GM12878 (cell line): ENCODE results near the gene FOXL1.

Source experiments
- EZH2 ChIP-seq: IDR thresholded peaks from 2 replicates; pipeline ENCODE4 v1.6.1; 2012; ENCODE audit warnings: low read depth, mild to moderate bottlenecking, control low read depth, inconsistent platforms, low read length, borderline replicate concordance; ENCODE audit not compliant: control insufficient read depth
- POLR2A ChIP-seq: IDR thresholded peaks from 2 replicates; pipeline ENCODE4 v1.6.1; 2011; ENCODE audit warnings: low read depth, mild to moderate bottlenecking, low read length
- RAD21 ChIP-seq: IDR thresholded peaks from 2 replicates; pipeline ENCODE4 v1.6.1; 2011; ENCODE audit warnings: mild to moderate bottlenecking, low read depth, low read length, moderate library complexity; ENCODE audit not compliant: insufficient read depth
- STAT1 ChIP-seq: fragments of 450-650 bp; conservative IDR thresholded peaks from 2 replicates; pipeline ENCODE4 v1.6.1; 2014; ENCODE audit warnings: antibody characterized with exemption, mild to moderate bottlenecking
- SUZ12 ChIP-seq: fragments of 200-600 bp; sonication (generic); IDR thresholded peaks from one replicate; pipeline ENCODE4 v1.6.1; 2018; ENCODE audit warnings: antibody characterized with exemption, mild to moderate bottlenecking; ENCODE audit not compliant: unreplicated experiment
- TF ChIP-seq, protein P1 (sequence below): IDR thresholded peaks from 2 replicates; pipeline ENCODE4 v1.6.1; 2012; ENCODE audit warnings: low read depth, low read length, improper control_type of control experiment
- TF ChIP-seq, protein P2 (sequence below): IDR thresholded peaks from 2 replicates; pipeline ENCODE4 v1.6.1; 2011; ENCODE audit warnings: low read depth, low read length, improper control_type of control experiment, borderline replicate concordance
- TF ChIP-seq, protein P3 (sequence below): fragments of 450-650 bp; formaldehyde crosslinking; IDR thresholded peaks from 2 replicates; pipeline ENCODE4 v1.4.0; 2022; ENCODE audit warnings: mild to moderate bottlenecking, moderate library complexity

DNA sequence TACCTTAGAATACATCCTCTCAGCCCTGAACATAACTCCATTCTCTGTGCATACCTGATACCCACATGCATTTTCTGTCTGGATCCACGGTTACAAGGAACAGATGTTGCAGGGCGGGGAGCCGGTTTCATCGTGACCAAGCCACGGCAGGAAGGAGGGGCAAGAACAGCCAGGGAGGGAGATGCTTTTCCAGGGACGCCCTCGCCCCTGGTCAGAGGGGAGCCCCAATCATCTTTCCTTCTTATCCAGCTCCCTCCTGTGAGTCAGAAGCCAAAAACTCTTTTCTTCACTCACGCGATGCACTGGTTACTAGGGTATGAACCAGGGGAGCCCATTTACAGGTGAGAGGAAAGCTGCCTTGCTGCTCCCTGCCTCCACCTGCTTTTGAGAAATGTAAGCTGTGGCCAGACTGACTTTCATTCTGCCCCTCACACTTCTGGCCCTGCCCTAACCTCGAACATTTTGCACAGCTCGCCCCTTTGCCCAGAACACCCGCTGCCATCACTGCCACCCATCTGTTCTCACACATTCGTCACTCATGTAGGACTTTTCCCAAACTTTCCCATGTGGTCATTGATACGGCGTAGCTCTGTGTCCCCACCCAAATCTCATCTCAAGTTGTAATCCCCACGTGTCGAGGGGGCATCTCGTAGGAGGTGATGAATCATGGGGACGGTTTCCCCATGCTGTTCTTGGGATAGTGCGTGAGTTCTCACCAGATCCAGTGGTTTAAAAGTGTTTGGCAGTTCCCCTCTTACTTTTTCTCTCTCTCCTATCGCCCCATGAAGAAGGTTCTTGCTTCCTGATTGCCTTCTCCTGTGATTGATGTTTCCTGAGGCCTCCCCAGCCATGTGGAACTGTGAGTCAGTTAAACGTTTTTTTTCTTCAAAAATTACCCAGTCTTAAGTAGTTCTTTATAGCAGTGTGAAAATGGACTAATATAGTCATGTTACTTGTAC is 20.5 kb downstream of the FOXL1 start:
- TF ChIP-seq EZH2: no peak
- no peak for TF ChIP-seq STAT1
- TF ChIP-seq, protein P1, sequence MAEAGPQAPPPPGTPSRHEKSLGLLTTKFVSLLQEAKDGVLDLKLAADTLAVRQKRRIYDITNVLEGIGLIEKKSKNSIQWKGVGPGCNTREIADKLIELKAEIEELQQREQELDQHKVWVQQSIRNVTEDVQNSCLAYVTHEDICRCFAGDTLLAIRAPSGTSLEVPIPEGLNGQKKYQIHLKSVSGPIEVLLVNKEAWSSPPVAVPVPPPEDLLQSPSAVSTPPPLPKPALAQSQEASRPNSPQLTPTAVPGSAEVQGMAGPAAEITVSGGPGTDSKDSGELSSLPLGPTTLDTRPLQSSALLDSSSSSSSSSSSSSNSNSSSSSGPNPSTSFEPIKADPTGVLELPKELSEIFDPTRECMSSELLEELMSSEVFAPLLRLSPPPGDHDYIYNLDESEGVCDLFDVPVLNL: no peak
- TF ChIP-seq, protein P2, sequence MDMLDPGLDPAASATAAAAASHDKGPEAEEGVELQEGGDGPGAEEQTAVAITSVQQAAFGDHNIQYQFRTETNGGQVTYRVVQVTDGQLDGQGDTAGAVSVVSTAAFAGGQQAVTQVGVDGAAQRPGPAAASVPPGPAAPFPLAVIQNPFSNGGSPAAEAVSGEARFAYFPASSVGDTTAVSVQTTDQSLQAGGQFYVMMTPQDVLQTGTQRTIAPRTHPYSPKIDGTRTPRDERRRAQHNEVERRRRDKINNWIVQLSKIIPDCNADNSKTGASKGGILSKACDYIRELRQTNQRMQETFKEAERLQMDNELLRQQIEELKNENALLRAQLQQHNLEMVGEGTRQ: no peak
- TF ChIP-seq RAD21: no peak
- TF ChIP-seq POLR2A: no peak
- TF ChIP-seq, protein P3, sequence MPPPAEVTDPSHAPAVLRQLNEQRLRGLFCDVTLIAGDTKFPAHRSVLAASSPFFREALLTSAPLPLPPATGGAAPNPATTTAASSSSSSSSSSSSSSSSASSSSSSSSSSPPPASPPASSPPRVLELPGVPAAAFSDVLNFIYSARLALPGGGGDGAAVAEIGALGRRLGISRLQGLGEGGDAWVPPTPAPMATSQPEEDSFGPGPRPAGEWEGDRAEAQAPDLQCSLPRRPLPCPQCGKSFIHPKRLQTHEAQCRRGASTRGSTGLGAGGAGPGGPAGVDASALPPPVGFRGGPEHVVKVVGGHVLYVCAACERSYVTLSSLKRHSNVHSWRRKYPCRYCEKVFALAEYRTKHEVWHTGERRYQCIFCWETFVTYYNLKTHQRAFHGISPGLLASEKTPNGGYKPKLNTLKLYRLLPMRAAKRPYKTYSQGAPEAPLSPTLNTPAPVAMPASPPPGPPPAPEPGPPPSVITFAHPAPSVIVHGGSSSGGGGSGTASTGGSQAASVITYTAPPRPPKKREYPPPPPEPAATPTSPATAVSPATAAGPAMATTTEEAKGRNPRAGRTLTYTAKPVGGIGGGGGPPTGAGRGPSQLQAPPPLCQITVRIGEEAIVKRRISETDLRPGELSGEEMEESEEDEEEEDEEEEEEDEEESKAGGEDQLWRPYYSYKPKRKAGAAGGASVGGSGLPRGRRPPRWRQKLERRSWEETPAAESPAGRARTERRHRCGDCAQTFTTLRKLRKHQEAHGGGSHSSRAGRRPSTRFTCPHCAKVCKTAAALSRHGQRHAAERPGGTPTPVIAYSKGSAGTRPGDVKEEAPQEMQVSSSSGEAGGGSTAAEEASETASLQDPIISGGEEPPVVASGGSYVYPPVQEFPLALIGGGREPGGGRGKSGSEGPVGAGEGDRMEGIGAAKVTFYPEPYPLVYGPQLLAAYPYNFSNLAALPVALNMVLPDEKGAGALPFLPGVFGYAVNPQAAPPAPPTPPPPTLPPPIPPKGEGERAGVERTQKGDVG (CRISPR knock-in tag): no peak
- no peak for TF ChIP-seq SUZ12
